NCI-H748 treated with DMSO at 0.1 percent for 48 hours (cell line): ENCODE measurements around the gene SDS.
A peak's percentile ranks its signal among the peaks of the same experiment; 100 is the strongest.

Experiments used
- DNase-seq: peaks from one replicate; lab custom pipeline; 2025; lab: John Stamatoyannopoulos, UW

Gene SDS

GRCh38 chr12:113398346-113399290, 5.1 kb downstream of the SDS start:
- DNase-seq, result no peak

- no peak for DNase-seq
Measured at GRCh38 chr12:113397497-113398197, 6.0 kb downstream of the SDS start.

GRCh38 chr12:113396828-113397496, 6.7 kb downstream of the SDS start:
- DNase-seq, result no peak

GRCh38 chr12:113396200-113396599, 7.5 kb downstream of the SDS start:
- no peak for DNase-seq

- no peak for DNase-seq
Measured at GRCh38 chr12:113395119-113395518, 8.6 kb downstream of the SDS start.

- DNase-seq, result no peak
Measured at GRCh38 chr12:113393749-113394148, 9.9 kb downstream of the SDS start.

- DNase-seq, result no peak
Measured at GRCh38 chr12:113392988-113393579, 10.6 kb downstream of the SDS start.

- DNase-seq, result no peak
Measured at GRCh38 chr12:113392520-113392919, 11.2 kb downstream of the SDS start.

GRCh38 chr12:113391650-113392337, 11.9 kb downstream of the SDS start:
- no peak for DNase-seq

GRCh38 chr12:113391145-113391544, 12.5 kb downstream of the SDS start:
- no peak for DNase-seq

- no peak for DNase-seq
Measured at GRCh38 chr12:113390064-113391043, 13.3 kb downstream of the SDS start.

- no peak for DNase-seq
Measured at GRCh38 chr12:113388351-113388750, 15.3 kb downstream of the SDS start.

GRCh38 chr12:113387631-113388030, 16.1 kb downstream of the SDS start:
- no peak for DNase-seq

- DNase-seq, result no peak
Measured at GRCh38 chr12:113386866-113387566, 16.7 kb downstream of the SDS start.

GRCh38 chr12:113385282-113385882, 18.3 kb downstream of the SDS start:
- DNase-seq, result no peak

- no peak for DNase-seq
Measured at GRCh38 chr12:113384778-113385177, 18.9 kb downstream of the SDS start.

- no peak for DNase-seq
Measured at GRCh38 chr12:113382206-113382605, 21.5 kb downstream of the SDS start.

GRCh38 chr12:113381220-113381619, 22.5 kb downstream of the SDS start:
- peak; percentile 46 for DNase-seq

GRCh38 chr12:113378291-113378690, 25.4 kb downstream of the SDS start:
- DNase-seq, result no peak
